ENCODE measurements around the gene SLC66A3. TPM values are rescaled to one million over a fixed set of nuclear protein-coding genes. Genes with fewer than 3 reads are reported as not detected.

The SLC66A3 gene
- total RNA-seq, 1 experiment from 2014 or later, result 13.3 TPM

GRCh38 chr2:11144738-11145079 lies 10.6 kb upstream of the SLC66A3 start:
- Histone ChIP-seq H4K20me1 (ENCODE audit: control insufficient read depth, insufficient read depth, insufficient read length) (no peaks in the 10 kb centered on the region), H3K27ac (ENCODE audit: insufficient read length, low read depth, low read length) (no peak overlapping the region), H3T11ph (ENCODE audit: low read length) (no peak overlapping the region), H3K4ac (ENCODE audit: low read depth, low read length) (no peak overlapping the region), H3K79me1 (ENCODE audit: insufficient read depth, low read depth, low read length, poor library complexity, severe bottlenecking) (no peaks in the 10 kb centered on the region), H2BK120ac (ENCODE audit: low read depth, low read length, poor library complexity, severe bottlenecking) (no peak overlapping the region), H3K9me3 (ENCODE audit: control insufficient read depth, low read depth, low read length) (no peaks in the 10 kb centered on the region), H3K79me2 (ENCODE audit: insufficient read depth, low read length) (no peaks in the 10 kb centered on the region), H3K4me1 (ENCODE audit: insufficient read depth, low read length) (no peaks in the 10 kb centered on the region), H4K91ac (ENCODE audit: insufficient read length, low read depth, low read length) (no peak overlapping the region), H3K9ac (ENCODE audit: extremely low read depth, insufficient read length, low read length) (no peak overlapping the region), H3K18ac (ENCODE audit: insufficient read length, low read depth, low read length) (no peak overlapping the region), H2AK5ac (ENCODE audit: insufficient read length, low read length) (no peak overlapping the region), H2AFZ (ENCODE audit: low read length) (no peak overlapping the region), H3K23ac (ENCODE audit: insufficient read length, low read depth, low read length) (no peak overlapping the region), H2BK20ac (ENCODE audit: low read depth, low read length, poor library complexity, severe bottlenecking) (no peak overlapping the region), H2BK5ac (ENCODE audit: insufficient read length, low read length) (no peak overlapping the region), H3K56ac (ENCODE audit: insufficient read length, low read depth, low read length) (no peak overlapping the region), H3K27me3 (ENCODE audit: insufficient read depth, low read length) (no peaks in the 10 kb centered on the region), H3K23me2 (ENCODE audit: insufficient read length, low read depth, low read length, poor library complexity, severe bottlenecking) (no peaks in the 10 kb centered on the region), H3K14ac (ENCODE audit: insufficient read depth, low read length) (no peak overlapping the region), H2BK12ac (ENCODE audit: insufficient read length, low read depth, low read length) (no peak overlapping the region), H3K4me2 (ENCODE audit: insufficient read depth, insufficient read length, low read length) (no peak overlapping the region), H2BK15ac (ENCODE audit: low read depth, low read length) (no peak overlapping the region), H4K8ac (replicated peaks; ENCODE audit: insufficient read length, low read depth, low read length) (no peak overlapping the region), H4K5ac (ENCODE audit: insufficient read length, low read depth, low read length) (no peak overlapping the region)
- no peak for TF ChIP-seq CTCF (conservative IDR thresholded peaks at IDR 0.05)
- no peak for DNase-seq
- H3K36me3 Mint-ChIP-seq (ENCODE audit: insufficient read depth in 1 of 3, low read depth in 3 of 3), result peaks cover 0 to 9% (median 0%) of the 10 kb centered on the region in 3 experiments; a peak in 1 of 7 replicates
- no peak overlapping the region; a peak in 1 of 7 replicates for H3K27ac Mint-ChIP-seq
- peaks cover 4% of the 10 kb centered on the region; the same call in 1 of the 2 replicates for H3K27me3 Mint-ChIP-seq (ENCODE audit: low read depth)
- WGBS (ENCODE audit: extremely low coverage, insufficient read length, low lambda C conversion rate), result no CpG with 5 or more reads among the region's 6 CpGs
- H3K9me3 Mint-ChIP-seq, result peaks cover 0 to 3% of the 10 kb centered on the region in 2 experiments; a peak in 2 of 5 replicates
- H3K4me1 Mint-ChIP-seq, result no peaks in the 10 kb centered on the region
- no peak overlapping the region for H3K4me3 Mint-ChIP-seq
